HTR-8/SVneo (cell line): ENCODE measurements around the gene GARIN5B.

Source experiments
- DNase-seq: peaks from one replicate; pipeline ENCODE4 v3.0.0; 2011; ENCODE audit warnings: low spot score, mixed read lengths; ENCODE audit not compliant: insufficient read length
- FAIRE-seq: peaks from 2 replicates; lab custom pipeline; 2011; peaks lifted over from hg19 to GRCh38; lab: Jason Lieb, UNC

GARIN5B gene

GRCh38 chr19:55305491-55305890, 57.6 kb downstream of the GARIN5B start:
- DNase-seq (peak; percentile 48), FAIRE-seq (no peak)

- DNase-seq = no peak
- FAIRE-seq = no peak
Measured at GRCh38 chr19:55304980-55305379, 58.1 kb downstream of the GARIN5B start.
